AG09319 (cell line): ENCODE data around the gene GPHA2.

Experiments
- DNase-seq: peaks from one replicate; pipeline ENCODE4 v3.0.0-alpha.2; 2010; ENCODE audit warnings: low read depth; ENCODE audit errors: extremely low read depth
- TF ChIP-seq, protein P1 (sequence below): IDR thresholded peaks from 2 replicates; pipeline ENCODE4 v1.5.1; 2011; ENCODE audit warnings: low read depth, mild to moderate bottlenecking, inconsistent platforms, low read length, moderate library complexity

Gene GPHA2

GRCh38 chr11:64923151-64923661, 12.5 kb downstream of the GPHA2 start:
- TF ChIP-seq, protein P1, sequence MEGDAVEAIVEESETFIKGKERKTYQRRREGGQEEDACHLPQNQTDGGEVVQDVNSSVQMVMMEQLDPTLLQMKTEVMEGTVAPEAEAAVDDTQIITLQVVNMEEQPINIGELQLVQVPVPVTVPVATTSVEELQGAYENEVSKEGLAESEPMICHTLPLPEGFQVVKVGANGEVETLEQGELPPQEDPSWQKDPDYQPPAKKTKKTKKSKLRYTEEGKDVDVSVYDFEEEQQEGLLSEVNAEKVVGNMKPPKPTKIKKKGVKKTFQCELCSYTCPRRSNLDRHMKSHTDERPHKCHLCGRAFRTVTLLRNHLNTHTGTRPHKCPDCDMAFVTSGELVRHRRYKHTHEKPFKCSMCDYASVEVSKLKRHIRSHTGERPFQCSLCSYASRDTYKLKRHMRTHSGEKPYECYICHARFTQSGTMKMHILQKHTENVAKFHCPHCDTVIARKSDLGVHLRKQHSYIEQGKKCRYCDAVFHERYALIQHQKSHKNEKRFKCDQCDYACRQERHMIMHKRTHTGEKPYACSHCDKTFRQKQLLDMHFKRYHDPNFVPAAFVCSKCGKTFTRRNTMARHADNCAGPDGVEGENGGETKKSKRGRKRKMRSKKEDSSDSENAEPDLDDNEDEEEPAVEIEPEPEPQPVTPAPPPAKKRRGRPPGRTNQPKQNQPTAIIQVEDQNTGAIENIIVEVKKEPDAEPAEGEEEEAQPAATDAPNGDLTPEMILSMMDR, result no peak
- DNase-seq, result no peak

GRCh38 chr11:64921384-64921783, 14.3 kb downstream of the GPHA2 start:
- DNase-seq, result no peak
- TF ChIP-seq, protein P1, result no peak

DNA sequence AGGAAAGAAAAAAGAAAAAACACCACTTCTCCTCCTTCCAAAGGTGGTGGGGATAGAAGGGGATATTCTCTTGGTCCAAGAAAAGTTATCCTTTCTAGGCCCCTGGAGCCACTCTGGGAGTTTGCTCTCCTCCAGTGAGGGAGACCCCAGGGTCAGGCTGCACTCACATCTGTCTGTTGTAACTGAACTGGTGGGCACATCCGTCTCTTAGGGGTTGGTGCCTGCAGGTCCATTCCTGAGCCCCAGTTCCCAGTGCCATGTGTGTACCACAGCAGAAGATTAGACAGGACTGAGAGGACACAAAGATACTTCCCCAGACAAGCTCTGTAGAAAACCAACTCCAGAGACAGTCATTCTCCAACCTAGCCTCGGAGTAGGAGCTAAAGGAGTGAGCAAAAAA, 15.6 kb downstream of the GPHA2 start:
- TF ChIP-seq, protein P1, result no peak
- no peak for DNase-seq

DNA sequence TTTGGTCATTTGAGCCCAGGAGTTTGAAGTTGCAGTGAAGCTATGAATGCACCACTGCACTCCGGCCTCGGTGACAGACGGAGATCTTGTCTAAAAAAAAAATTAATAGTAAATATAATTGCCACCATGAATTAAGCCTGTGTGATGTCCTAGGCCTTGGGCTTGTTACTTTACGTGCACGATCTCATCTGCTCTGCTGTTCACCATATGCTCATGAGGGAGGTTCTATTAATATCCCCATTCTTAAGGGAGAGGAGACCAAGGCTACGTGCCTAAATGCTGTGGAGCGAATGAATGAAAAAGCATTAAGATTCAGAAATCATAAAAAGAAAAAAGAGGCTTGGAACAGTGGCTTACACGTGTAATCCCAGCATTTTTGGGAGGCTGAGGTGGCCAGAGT, 16.1 kb downstream of the GPHA2 start:
- TF ChIP-seq, protein P1, result no peak
- DNase-seq, result no peak

GRCh38 chr11:64918017-64918416, 17.7 kb downstream of the GPHA2 start:
- TF ChIP-seq, protein P1, result peak; percentile 36
- no peak for DNase-seq

DNA sequence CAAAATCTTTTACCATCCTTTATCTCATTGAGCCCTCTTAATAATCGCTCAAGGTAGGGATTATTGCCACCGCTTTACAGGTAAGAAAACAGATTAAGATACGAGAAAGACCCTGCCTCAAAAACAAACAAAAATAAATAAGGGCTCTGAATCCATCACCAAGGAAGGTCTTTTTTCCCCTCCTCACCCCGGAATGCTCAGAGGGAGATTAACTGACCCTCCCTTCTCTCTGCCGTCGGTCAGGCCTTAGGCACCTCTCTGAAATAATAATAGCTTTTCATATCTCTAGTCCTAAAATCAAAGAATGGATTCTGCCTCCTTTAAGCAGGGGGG, 18.1 kb downstream of the GPHA2 start:
- DNase-seq, result no peak
- TF ChIP-seq, protein P1, result no peak

DNA sequence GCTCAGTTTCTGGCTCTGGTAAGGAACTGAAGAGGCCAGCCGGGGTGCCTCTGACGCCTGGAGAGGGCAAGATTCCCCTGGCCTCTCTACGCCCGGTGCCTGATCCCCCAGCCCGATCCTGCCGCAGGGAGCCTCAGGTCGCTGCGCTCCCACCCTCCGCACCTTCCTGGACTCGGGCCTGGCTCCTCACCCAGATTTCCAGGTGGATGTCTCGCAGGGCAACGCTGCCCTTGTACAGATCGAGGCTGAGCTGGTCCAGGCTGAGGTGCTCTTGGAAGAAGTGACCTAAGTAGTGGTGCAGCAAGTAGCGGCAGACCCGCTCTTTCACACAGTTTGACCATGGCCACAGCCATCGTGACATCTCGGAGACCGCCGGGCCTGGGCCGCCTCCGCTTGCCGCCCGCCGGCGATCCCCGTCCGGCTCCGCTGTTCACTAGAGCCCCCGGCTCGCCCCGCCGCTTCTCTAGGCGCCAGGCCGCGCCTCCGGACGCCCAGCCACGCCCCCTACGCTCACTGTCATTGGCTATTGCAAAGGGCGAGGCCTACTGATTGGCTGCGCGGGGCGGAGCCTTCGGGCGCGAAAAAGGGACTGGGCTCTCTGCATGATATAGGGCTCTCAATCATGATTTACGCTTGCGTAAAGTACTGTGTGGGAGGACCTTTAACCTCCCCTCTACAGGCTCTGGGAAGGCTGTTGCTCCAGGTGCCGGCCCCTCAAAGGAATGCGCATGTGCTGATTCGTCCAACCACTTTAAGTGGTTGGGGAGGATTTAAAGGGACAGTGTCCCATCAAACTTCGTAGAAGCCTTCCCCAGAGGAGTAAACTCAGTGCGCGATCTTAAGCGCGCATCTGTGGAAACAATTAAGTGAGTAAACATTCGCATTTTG, 18.7 kb downstream of the GPHA2 start, which contains the start of gene ATG2A:
ATG2A (minus strand) TSS at position 435 of the 888 bp plus-strand sequence; CDS start at position 361, 74 bp downstream.
- TF ChIP-seq, protein P1, result no peak
- peak; percentile 98 for DNase-seq
